CD4-positive, alpha-beta T cell treated with Interleukin-2 at 100 ng/mL for 4 hours (primary cell): Measurements from ENCODE around the gene SRP14.
"Not testable (repeated sequence)": the region's sequence is repeated elsewhere in the genome, so short reads cannot be mapped to it uniquely, and the experiment has no call there.

Experiments used
- DNase-seq: peaks from one replicate; pipeline ENCODE4 v3.0.0-alpha.2; 2020; ENCODE audit warnings: low spot score

SRP14 gene, protein sequence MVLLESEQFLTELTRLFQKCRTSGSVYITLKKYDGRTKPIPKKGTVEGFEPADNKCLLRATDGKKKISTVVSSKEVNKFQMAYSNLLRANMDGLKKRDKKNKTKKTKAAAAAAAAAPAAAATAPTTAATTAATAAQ

DNA sequence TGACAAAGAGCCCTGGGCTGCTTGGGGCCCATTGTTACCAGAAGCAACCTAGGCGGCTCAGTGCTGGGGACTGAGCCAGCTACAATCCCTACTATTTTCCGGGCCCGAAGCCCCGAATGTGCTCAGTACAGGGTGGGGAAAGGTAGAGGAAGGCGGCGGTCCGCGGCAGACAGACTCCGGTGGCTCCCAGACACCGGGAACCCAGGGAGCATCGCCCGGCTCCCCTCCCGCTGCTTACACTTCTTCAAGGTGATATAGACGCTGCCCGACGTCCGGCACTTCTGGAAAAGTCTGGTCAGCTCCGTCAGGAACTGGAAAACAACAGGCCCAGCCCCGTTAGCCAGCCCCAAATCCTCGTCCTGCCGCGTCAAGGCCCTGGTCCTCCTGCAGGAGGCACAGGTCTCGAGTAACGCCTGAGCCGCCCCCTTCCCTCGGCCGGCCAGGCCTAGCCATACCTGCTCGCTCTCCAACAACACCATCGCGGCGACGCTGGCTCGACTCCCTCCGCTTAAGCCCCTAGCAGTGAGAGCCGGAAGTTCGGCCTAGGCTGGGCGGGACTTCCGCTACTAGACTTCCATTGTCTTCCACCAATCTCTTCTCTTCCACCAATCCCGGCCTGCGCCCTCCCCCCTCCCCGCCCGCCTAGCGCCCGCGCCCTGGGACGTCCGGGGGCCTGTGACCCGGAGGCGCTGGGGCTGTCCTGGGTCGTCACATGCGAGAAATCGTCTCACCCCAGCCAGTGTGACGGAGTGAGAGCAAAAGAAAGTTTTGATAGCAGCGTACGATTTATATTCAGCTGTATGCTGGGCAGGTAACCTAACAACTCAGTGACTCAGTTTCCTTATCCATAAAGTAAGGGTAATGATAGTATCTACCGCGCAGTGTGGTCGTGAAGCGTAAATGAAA is at the start of gene SRP14:
SRP14 (minus strand) TSS at position 544 of the 906 bp plus-strand sequence; CDS start at position 479, 65 bp downstream.
- DNase-seq: peak; percentile 92

- DNase-seq: no peak
Measured at GRCh38 chr15:40087991-40088928, 49.3 kb upstream of the SRP14 start.

GRCh38 chr15:40087068-40087810 is 48.3 kb upstream of the SRP14 start:
- no peak for DNase-seq

- DNase-seq: no peak
Measured at GRCh38 chr15:40085266-40085665, 46.3 kb upstream of the SRP14 start.

DNA sequence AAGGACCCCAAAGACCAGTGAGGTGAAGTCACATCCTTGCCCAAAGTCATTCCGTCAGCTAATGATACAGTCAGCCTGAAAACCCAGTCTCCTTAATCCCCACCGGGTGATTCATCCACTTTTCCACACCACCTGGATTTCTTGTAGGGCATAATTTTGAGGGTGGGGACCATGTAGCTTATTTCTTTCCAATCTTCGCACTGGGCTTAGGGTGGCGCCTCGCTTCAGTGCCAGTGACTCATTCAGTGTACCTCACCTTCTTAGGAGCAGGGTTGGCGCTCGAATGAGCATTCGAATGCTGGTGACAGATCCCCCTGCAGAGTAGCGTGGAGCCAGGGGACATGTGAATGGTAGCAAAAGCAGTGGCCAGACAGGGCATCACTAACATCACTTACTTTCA is 45.7 kb upstream of the SRP14 start:
- DNase-seq: no peak

GRCh38 chr15:40082195-40082883 is 43.4 kb upstream of the SRP14 start:
- DNase-seq: no peak

GRCh38 chr15:40081691-40082194 is 42.8 kb upstream of the SRP14 start:
- DNase-seq: no peak

- DNase-seq: no peak
Measured at GRCh38 chr15:40080847-40081246, 41.9 kb upstream of the SRP14 start.

DNA sequence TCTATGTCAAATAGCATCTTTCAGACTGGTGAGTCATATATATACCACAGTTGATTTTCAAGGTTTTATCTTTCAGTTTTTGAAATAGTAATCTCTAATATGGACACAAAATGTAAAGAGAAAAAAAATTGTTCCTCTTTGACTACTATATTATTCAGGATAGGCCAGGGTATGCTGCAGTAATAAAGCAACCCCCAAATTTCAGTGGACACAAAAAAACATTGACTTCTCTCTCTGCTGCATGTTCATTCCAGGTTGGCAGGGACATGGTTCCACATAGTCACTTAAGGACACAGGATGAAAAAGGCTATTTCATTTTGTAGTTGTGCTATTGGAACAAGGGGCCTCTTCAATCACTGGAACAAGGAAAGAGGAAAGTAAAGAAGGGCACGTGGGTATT is 41.1 kb upstream of the SRP14 start:
- no peak for DNase-seq

DNA sequence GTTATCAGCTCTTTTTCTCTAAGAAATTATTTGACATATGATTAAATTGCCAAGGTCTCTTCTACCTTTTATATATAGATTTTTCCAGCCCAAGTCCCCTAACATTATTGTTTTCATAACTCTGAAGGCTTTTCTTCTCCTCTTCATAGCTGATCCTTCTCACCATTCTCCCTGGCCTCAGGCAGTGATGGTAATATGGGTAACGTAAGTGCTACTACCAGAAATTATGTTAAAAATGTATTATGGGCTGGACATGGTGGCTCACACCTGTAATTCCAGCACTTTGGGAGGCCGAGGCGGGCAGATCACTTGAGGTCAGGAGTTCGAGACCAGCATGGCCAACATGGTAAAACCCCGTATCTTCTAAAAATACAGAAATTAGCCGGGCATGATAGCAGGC is 40.5 kb upstream of the SRP14 start:
- DNase-seq: no peak

DNA sequence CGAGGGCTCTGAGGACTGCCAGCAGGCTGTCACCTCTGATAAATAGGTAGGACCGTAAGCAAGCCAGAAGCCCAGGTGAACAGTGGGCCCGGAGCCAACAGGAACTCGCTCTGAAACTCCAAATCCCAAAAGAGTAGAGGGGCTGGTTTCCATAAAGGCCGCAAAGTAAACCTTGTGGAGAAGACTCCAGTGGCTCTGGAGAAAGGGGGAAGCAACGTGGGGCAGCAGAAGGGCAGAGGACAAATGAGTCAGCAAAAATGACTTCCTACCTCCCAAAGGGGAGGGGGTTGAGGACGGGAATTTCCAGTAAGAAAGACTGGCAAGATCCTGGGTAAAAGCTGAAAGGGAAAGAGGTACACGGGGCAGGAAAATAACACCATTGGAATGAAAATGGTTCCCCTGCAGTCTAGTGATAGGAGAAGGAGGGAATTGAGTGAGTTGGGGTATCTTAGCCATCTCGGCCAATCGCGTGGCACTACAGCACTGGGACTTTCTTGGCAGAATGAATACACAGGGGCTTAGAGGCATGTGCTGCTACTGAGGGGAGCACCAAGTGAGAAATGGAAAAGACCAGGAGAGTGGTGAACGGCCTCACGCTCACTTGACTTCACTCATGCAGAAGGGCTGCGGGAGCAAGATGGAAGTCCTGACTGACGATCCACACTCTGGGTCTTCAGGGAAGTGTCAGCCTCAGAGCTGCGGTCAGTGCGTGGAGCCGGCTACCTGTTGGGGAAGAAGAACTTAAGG is 36.5 kb upstream of the SRP14 start:
- no peak for DNase-seq

DNA sequence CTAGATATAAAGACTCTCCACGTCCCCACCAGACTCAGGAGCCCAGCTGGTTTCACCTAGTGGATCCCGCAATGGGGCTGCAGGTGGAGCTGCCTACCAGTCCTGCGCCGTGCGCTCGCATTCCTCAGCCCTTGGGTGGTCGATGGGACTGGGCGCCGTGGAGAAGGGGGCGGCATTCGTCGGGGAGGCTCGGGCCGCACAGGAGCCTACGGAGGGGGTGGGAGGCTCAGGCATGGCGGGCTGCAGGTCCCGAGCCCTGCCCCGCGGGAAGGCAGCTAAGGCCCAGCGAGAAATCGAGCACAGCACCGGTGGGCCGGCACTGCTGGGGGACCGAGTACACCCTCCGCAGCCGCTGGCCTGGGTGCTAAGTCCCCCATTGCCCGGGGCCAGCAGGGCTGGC is 35.7 kb upstream of the SRP14 start:
- DNase-seq: not testable (repeated sequence)

DNA sequence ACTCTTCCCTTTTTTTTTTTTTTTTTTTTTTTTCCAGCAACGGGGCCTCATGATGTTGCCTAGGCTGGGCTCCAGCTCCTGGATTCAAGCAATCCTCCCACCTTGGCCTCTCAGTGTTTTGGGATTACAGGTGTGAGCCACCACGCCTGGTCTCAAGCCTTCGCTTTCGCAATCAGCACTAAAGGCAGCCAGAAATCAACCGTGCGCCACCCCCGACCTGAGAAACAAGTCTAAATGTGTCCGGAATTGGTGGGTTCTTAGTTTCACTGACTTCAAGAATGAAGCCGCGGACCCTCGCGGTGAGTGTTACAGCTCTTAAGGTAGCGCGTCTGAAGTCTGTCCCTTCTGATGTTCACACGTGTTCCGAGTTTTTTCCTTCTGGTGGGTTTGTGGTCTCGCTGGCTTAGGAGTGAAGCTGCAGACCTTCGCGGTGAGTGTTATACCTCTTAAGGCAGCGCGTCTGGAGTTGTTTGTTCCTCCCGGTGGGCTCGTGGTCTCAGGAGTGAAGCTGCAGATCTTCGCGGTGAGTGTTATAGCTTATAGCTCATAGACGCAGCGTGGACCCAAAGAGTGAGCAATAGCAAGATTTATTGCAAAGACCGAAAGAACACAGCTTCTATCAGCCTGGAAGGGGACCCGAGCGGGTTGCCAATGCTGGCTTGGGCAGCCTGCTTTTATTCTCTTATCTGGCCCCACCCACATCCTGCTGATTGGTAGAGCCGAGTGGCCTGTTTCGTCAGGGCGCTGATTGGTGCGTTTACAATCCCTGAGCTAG is 34.9 kb upstream of the SRP14 start:
- DNase-seq: not testable (repeated sequence)

DNA sequence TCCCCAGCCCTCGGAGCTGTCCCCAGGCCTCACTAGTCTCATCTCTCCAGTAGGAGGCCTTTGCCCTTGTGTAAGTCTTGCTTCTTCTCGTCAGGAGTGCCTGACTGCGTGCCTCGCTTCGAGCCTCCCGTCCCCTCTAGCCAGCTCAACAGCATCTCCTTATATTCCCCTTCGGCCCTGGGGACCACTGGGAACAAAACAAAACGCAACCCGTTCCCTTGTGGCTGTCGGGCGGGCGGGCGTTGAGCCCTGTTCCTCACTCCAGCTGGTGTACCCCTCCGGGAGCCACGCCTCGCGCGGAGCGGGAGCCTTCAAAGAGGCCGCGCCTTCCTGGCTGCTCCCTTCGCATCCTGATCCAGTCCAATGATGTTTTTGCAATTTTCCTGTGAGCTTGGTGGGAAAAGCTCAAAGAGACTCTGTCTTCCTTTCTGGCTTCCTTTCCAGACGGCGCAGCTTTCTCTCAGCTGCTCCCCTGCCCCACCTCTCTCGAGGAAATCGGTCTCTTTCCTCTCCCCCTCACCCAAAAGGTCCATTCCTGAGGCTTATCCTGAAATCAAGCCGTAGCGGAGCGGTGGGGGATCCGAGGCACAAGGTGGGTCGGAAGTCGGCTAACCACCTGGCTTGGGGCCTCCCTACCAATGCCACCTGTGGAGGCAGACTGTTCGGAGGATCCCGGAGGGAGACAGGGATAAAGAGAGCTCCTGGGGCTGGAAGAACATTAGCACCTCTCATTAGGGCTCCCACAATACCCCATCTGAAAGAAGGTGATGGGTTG is 33.4 kb upstream of the SRP14 start:
- DNase-seq: no peak

DNA sequence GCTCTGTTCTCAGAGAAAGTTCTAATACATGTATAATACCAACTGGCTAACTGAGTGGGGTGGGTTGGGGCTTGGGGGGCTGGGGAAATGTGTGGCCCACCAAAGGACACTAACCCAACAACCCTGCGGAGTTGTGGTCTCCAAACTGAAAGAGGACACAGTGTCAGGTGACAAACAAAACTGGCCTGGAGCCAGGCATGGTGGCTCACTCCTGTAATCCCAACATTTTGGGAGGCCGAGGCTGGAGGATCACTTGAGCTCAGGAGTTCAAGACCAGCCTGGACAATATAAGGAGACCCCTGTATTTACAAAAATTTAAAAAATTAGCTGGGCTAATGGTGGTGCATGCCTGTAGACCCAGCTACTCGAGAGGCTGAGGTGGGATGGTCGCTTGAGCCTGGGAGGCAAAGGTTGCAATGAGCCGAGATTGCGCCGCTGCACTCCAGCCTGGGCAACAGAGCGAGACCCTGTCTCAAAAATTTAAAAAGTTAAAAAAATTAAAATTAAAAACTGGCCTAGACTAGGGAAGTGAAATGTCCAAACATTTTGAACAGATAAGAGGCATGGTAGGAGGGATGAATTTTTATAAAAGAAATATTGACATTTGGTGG is 31.7 kb upstream of the SRP14 start:
- no peak for DNase-seq

DNA sequence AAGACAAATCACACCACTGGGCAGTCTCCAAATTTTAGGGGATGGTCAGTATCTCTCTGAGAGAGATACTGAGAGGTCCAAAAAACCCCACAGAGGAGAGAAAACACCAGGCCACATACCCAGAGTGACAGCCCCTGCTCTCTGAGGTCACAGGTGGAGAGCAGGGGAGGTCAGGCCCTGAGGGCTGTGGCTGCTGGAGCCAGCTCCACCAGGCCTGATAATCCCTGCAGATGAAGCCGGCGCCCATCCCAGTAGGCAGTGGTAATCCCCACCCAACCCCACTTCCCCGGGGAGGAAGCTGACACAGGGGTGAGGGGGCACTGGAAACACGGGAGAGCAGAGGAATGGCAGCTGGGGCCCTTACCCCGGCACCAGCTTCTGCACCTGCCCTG is 31.2 kb upstream of the SRP14 start:
- DNase-seq: no peak

DNA sequence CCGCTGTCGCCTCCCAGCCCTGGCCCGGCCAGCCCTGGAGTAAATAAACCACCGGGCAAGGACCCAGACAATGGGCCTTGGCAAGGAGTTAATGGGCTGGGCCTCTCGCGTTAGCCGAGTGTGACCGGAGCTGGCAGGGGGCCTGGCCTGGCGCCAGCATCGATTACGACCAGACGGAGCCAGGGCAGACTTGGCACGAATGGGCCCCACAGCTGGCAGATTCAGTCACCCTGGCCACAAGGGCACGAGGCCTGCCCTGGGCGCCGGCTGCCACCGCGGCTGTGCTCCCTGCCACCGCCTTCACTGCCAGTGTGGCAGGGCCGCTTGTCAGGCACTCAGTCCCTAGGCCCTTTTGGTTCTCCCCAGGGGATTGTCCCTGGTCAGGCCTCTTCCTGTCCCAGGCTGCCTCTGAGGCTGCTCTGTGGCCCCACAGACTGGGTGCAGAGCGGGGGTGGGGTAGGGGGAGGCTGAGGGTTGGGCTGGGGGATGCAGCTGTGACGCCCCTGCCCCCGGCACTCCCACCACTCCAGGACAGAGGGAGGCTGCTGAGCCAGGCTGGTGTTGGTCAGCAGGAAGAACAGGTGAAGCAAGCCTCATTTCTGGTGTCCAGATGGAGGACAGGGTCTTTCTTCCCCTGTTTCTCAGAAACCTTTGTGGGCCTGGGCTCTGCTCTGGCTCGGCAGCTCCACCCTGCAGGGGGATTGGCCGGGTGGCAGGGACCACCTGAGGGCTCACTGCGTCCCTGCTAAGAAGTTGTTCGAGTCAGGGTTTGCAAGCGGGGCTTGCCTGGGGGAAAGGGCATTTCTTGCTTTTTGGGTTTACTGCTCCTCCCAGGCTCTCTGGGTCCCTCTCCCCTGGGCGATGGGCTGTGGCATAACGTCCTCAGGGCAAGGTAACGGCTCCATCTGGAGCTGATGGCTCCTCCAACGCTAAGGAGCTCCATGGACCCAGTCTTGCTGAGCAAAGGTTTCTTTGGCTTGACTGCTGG is 30.5 kb upstream of the SRP14 start:
- no peak for DNase-seq
